Spinal cord (tissue), 10 donors: ENCODE data around the gene PLXNA2. TPM values are rescaled to one million over a fixed set of nuclear protein-coding genes. Genes with fewer than 3 reads are reported as not detected.
A peak's percentile ranks its signal among the peaks of the same experiment; 100 is the strongest.

ENCODE experiments used
- DNase-seq, 6 donors: peaks; one replicate each; pipeline versions ENCODE4 v3.0.0 to v3.0.0-alpha.2; 2013 to 2015; ENCODE audit warnings: low spot score in 6 of 6, low read depth in 4 of 6
- H3K27ac ChIP-seq: one replicate; pipeline ENCODE4 v1.5.1; 2013; ENCODE audit warnings: low read depth, low read length, control low read depth
- H3K27me3 ChIP-seq: one replicate; pipeline ENCODE4 v1.6.1; 2013; ENCODE audit warnings: low read length; ENCODE audit not compliant: control insufficient read depth, insufficient read depth
- H3K36me3 ChIP-seq: one replicate; pipeline ENCODE4 v1.6.1; 2013; ENCODE audit warnings: low read length; ENCODE audit not compliant: control insufficient read depth, insufficient read depth
- H3K4me1 ChIP-seq: one replicate; pipeline ENCODE4 v1.6.1; 2013; ENCODE audit warnings: low read length; ENCODE audit not compliant: control insufficient read depth, insufficient read depth
- H3K4me3 ChIP-seq: one replicate; pipeline ENCODE4 v1.5.1; 2013; ENCODE audit warnings: low read depth, low read length, control low read depth
- H3K9me3 ChIP-seq: one replicate; pipeline ENCODE4 v1.6.1; 2013; ENCODE audit warnings: low read length; ENCODE audit not compliant: control insufficient read depth, insufficient read depth
- WGBS: methylation state at CpG from one replicate; pipeline ENCODE4 v1.1.5; 2013; ENCODE audit warnings: missing lambda C conversion rate; ENCODE audit not compliant: insufficient coverage; 5-methylcytosine and 5-hydroxymethylcytosine counted together
- polyA plus RNA-seq, 2 donors: library from polyadenylated mRNA; unstranded; fragments of 120-200 nt; gene quantifications; one replicate each; pipeline ENCODE4 v1.2.1, GENCODE V29; 2013; ENCODE audit not compliant: insufficient read length in 2 of 2
- total RNA-seq, 2 donors: library from RNA; depleted of rRNA in 1 of 2; stranded (reverse); fragments of 120-200 nt in 1 of 2; fragments of >200 nt in 1 of 2; gene quantifications; one replicate each; pipeline versions ENCODE4 v1.2.3 to v1.2.4, GENCODE V29; 2013 to 2014
- donor health status: healthy.

Gene PLXNA2
- total and polyA plus RNA-seq, 4 donors = 22.0 to 52.8 (median 39.7) TPM

- DNase-seq = peak in 1 of 6 donors; percentile 74
- H3K4me3 ChIP-seq = no peak overlapping the region
- H3K27ac ChIP-seq = no peak overlapping the region
- H3K9me3 ChIP-seq = no peaks in the 10 kb centered on the region
- no peaks in the 10 kb centered on the region for H3K27me3 ChIP-seq
- peaks cover 21% of the 10 kb centered on the region for H3K4me1 ChIP-seq
- WGBS = 17% methylated on average over 6 of the region's 7 CpGs
- H3K36me3 ChIP-seq = peaks cover 25% of the 10 kb centered on the region
Measured at GRCh38 chr1:208071435-208072031, 172.7 kb downstream of the PLXNA2 start.

GRCh38 chr1:208069908-208070307 lies 174.3 kb downstream of the PLXNA2 start:
- Histone ChIP-seq H3K9me3 (no peaks in the 10 kb centered on the region), H3K36me3 (peaks cover 23% of the 10 kb centered on the region), H3K27ac (no peak overlapping the region), H3K4me3 (no peak overlapping the region), H3K27me3 (no peaks in the 10 kb centered on the region), H3K4me1 (peaks cover 27% of the 10 kb centered on the region)
- DNase-seq = no peak
- WGBS = 95% methylated on average over 4 of the region's 4 CpGs

GRCh38 chr1:208069317-208069716 lies 174.9 kb downstream of the PLXNA2 start:
- 39% methylated on average over 8 of the region's 8 CpGs for WGBS
- H3K27ac ChIP-seq = no peak overlapping the region
- H3K4me1 ChIP-seq = peaks cover 27% of the 10 kb centered on the region
- H3K9me3 ChIP-seq = no peaks in the 10 kb centered on the region
- no peak overlapping the region for H3K4me3 ChIP-seq
- no peaks in the 10 kb centered on the region for H3K27me3 ChIP-seq
- H3K36me3 ChIP-seq = peaks cover 20% of the 10 kb centered on the region
- DNase-seq = peak in 1 of 6 donors; percentile 42

- Histone ChIP-seq H3K9me3 (no peaks in the 10 kb centered on the region), H3K36me3 (peaks cover 16% of the 10 kb centered on the region), H3K27me3 (no peaks in the 10 kb centered on the region), H3K27ac (no peak overlapping the region), H3K4me3 (no peak overlapping the region), H3K4me1 (peaks cover 27% of the 10 kb centered on the region)
- DNase-seq = no peak
- 76% methylated on average over 3 of the region's 3 CpGs for WGBS
Measured at GRCh38 chr1:208068908-208069307, 175.3 kb downstream of the PLXNA2 start.

- Histone ChIP-seq H3K4me1 (peaks cover 27% of the 10 kb centered on the region), H3K27ac (no peak overlapping the region), H3K36me3 (peaks cover 16% of the 10 kb centered on the region), H3K9me3 (no peaks in the 10 kb centered on the region), H3K27me3 (no peaks in the 10 kb centered on the region), H3K4me3 (no peak overlapping the region)
- DNase-seq = peak in 1 of 6 donors; percentile 39
- WGBS = 23% methylated on average over 7 of the region's 7 CpGs
Measured at GRCh38 chr1:208068407-208068806, 175.8 kb downstream of the PLXNA2 start.

GRCh38 chr1:208066583-208066982 lies 177.6 kb downstream of the PLXNA2 start:
- no peak overlapping the region for H3K4me3 ChIP-seq
- 57% methylated on average over 1 of the region's 1 CpG for WGBS

GRCh38 chr1:208065862-208066261 lies 178.3 kb downstream of the PLXNA2 start:
- Histone ChIP-seq H3K36me3 (peaks cover 18% of the 10 kb centered on the region), H3K27me3 (no peaks in the 10 kb centered on the region), H3K27ac (no peak overlapping the region), H3K4me3 (no peak overlapping the region), H3K9me3 (no peaks in the 10 kb centered on the region), H3K4me1 (peaks cover 20% of the 10 kb centered on the region)
- no peak for DNase-seq

More at GRCh38 chr1:208066583-208066982, 177.6 kb downstream of the PLXNA2 start:
- Histone ChIP-seq H3K27ac (no peak overlapping the region), H3K27me3 (no peaks in the 10 kb centered on the region), H3K4me1 (peaks cover 27% of the 10 kb centered on the region), H3K36me3 (peaks cover 21% of the 10 kb centered on the region), H3K9me3 (no peaks in the 10 kb centered on the region)
- no peak for DNase-seq

- Histone ChIP-seq H3K27ac (no peak overlapping the region), H3K9me3 (no peaks in the 10 kb centered on the region), H3K4me3 (no peak overlapping the region), H3K27me3 (no peaks in the 10 kb centered on the region), H3K36me3 (peaks cover 29% of the 10 kb centered on the region), H3K4me1 (peaks cover 19% of the 10 kb centered on the region)
- DNase-seq = no peak
- no CpG with 5 or more reads among the region's 3 CpGs for WGBS
Measured at GRCh38 chr1:208061632-208062031, 182.6 kb downstream of the PLXNA2 start.

- no peaks in the 10 kb centered on the region for H3K27me3 ChIP-seq
- no peak overlapping the region for H3K27ac ChIP-seq
- WGBS = 70% methylated on average over 2 of the region's 4 CpGs
- H3K4me3 ChIP-seq = no peak overlapping the region
- peaks cover 35% of the 10 kb centered on the region for H3K36me3 ChIP-seq
- no peak for DNase-seq
- peaks cover 23% of the 10 kb centered on the region for H3K4me1 ChIP-seq
- no peaks in the 10 kb centered on the region for H3K9me3 ChIP-seq
Measured at GRCh38 chr1:208061118-208061517, 183.1 kb downstream of the PLXNA2 start.

- DNase-seq = peak in 1 of 6 donors; percentile 69
- WGBS = 83% methylated on average over 9 of the region's 17 CpGs
- Histone ChIP-seq H3K9me3 (no peaks in the 10 kb centered on the region), H3K4me1 (peaks cover 21% of the 10 kb centered on the region), H3K36me3 (peaks cover 36% of the 10 kb centered on the region), H3K27ac (no peak overlapping the region), H3K4me3 (no peak overlapping the region), H3K27me3 (no peaks in the 10 kb centered on the region)
Measured at GRCh38 chr1:208060215-208060869, 183.8 kb downstream of the PLXNA2 start.
